GM19240 (cell line): ENCODE results near the gene UBN1.

Experiments
- DNase-seq: peaks from one replicate; pipeline ENCODE4 v3.0.0; 2011; ENCODE audit warnings: low spot score; ENCODE audit not compliant: insufficient read length

UBN1 gene

GRCh38 chr16:4846901-4847773 lies at the start of gene UBN1, which contains the start of gene GLYR1:
Gene UBN1, plus strand, starts transcription at chr16:4847481. Its CDS starts 5,437 bp downstream, at chr16:4852918.
Gene GLYR1, minus strand, starts transcription at chr16:4847288. Its CDS starts 23 bp downstream, at chr16:4847265.
- DNase-seq = peak; percentile 91

- no peak for DNase-seq
Measured at GRCh38 chr16:4797805-4798252, 49.5 kb upstream of the UBN1 start.

GRCh38 chr16:4798456-4798855 lies 48.8 kb upstream of the UBN1 start:
- no peak for DNase-seq

- DNase-seq = no peak
Measured at GRCh38 chr16:4799171-4799855, 48.0 kb upstream of the UBN1 start.

GRCh38 chr16:4800290-4801041 lies 46.8 kb upstream of the UBN1 start:
- no peak for DNase-seq

GRCh38 chr16:4801051-4801961 lies 46.0 kb upstream of the UBN1 start:
- DNase-seq = no peak

- DNase-seq = peak; percentile 60
Measured at GRCh38 chr16:4801962-4802658, 45.2 kb upstream of the UBN1 start, which contains the start of gene ROGDI. Gene ROGDI, minus strand, starts transcription at chr16:4802633. Its CDS starts 62 bp downstream, at chr16:4802571.

GRCh38 chr16:4802659-4803287 lies 44.5 kb upstream of the UBN1 start:
- DNase-seq = peak; percentile 89

- no peak for DNase-seq
Measured at GRCh38 chr16:4803401-4803844, 43.9 kb upstream of the UBN1 start.

- DNase-seq = no peak
Measured at GRCh38 chr16:4803898-4804762, 43.2 kb upstream of the UBN1 start.

GRCh38 chr16:4805231-4805630 lies 42.0 kb upstream of the UBN1 start:
- DNase-seq = no peak

- no peak for DNase-seq
Measured at GRCh38 chr16:4806280-4806679, 41.0 kb upstream of the UBN1 start.

- no peak for DNase-seq
Measured at GRCh38 chr16:4811242-4811641, 36.0 kb upstream of the UBN1 start.

GRCh38 chr16:4811773-4812172 lies 35.5 kb upstream of the UBN1 start:
- no peak for DNase-seq

GRCh38 chr16:4813251-4814003 lies 33.9 kb upstream of the UBN1 start:
- DNase-seq = no peak

- no peak for DNase-seq
Measured at GRCh38 chr16:4814046-4814445, 33.2 kb upstream of the UBN1 start.

GRCh38 chr16:4814542-4815173 lies 32.6 kb upstream of the UBN1 start:
- DNase-seq = no peak
